ENCODE results near the gene ATPAF1.

DNA sequence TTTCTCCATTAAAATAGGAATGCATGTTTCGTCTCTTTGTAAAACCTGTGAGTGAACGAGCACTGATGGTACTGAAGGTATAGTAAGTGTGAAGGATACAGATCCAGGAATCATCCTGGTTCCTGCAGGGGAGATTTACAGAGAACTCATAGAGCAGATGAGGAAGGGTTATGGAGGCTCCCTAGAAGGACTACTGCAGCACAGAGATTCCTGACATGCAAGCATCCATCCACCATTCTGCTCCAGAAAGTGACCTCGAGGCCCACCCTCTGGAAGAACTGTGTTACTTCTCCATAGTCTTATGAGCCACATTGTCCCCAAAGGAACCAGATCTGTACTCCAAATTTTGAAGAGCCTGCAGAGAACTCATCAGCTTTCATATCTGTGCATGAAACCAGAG is 78.6 kb downstream of the ATPAF1 start:
- TF ChIP-seq, protein P1, sequence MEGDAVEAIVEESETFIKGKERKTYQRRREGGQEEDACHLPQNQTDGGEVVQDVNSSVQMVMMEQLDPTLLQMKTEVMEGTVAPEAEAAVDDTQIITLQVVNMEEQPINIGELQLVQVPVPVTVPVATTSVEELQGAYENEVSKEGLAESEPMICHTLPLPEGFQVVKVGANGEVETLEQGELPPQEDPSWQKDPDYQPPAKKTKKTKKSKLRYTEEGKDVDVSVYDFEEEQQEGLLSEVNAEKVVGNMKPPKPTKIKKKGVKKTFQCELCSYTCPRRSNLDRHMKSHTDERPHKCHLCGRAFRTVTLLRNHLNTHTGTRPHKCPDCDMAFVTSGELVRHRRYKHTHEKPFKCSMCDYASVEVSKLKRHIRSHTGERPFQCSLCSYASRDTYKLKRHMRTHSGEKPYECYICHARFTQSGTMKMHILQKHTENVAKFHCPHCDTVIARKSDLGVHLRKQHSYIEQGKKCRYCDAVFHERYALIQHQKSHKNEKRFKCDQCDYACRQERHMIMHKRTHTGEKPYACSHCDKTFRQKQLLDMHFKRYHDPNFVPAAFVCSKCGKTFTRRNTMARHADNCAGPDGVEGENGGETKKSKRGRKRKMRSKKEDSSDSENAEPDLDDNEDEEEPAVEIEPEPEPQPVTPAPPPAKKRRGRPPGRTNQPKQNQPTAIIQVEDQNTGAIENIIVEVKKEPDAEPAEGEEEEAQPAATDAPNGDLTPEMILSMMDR (IDR thresholded peaks at IDR 0.05), result no peak
- TF ChIP-seq POLR2A (IDR thresholded peaks at IDR 0.05), result no peak
- TF ChIP-seq POLR2AphosphoS5 (IDR thresholded peaks at IDR 0.05), result no peak

Measured in stomach (tissue), 4 donors.